Thyroid gland (tissue), 4 donors: Measurements from ENCODE around the gene EGLN3. TPM values are rescaled to one million over a fixed set of nuclear protein-coding genes. Genes with fewer than 3 reads are reported as not detected.
"Not testable (repeated sequence)": the region's sequence is repeated elsewhere in the genome, so short reads cannot be mapped to it uniquely, and the experiment has no call there.

ENCODE experiments used
- DNase-seq, 2 donors: peaks; one replicate each; pipeline ENCODE4 v3.0.0-alpha.2; 2019
- H3K27ac ChIP-seq, 3 donors: fragments of 200-600 bp; sonication (generic); 1 replicate in 2 of 3; 2 replicates in 1 of 3; pipeline ENCODE4 v1.5.1; 2016 to 2019; ENCODE audit warnings: mild to moderate bottlenecking in 1 of 3, moderate library complexity in 1 of 3
- H3K27me3 ChIP-seq: fragments of 200-600 bp; sonication (generic); one replicate; pipeline ENCODE4 v1.5.1; 2019
- H3K36me3 ChIP-seq, 2 donors: fragments of 200-600 bp; sonication (generic); one replicate each; pipeline ENCODE4 v1.5.1; 2016 to 2019
- H3K4me1 ChIP-seq, 2 donors: fragments of 200-600 bp; sonication (generic); one replicate each; pipeline ENCODE4 v1.5.1; 2017 to 2019
- H3K4me3 ChIP-seq, 3 donors: fragments of 200-600 bp; sonication (generic); replicated peaks in 1 of 3; 1 replicate in 2 of 3; 2 replicates in 1 of 3; pipeline ENCODE4 v1.5.1; 2016; ENCODE audit warnings: mild to moderate bottlenecking in 1 of 3
- H3K9me3 ChIP-seq: fragments of 200-600 bp; sonication (generic); one replicate; pipeline ENCODE4 v1.5.1; 2017
- POLR2A ChIP-seq, 2 donors: fragments of 450-650 bp; IDR thresholded peaks; one replicate each; pipeline ENCODE4 v1.6.1; 2017; ENCODE audit warnings: antibody characterized with exemption in 2 of 2, mild to moderate bottlenecking in 2 of 2, moderate library complexity in 1 of 2
- WGBS, 2 donors: methylation state at CpG; one replicate each; pipeline ENCODE4 v1.1.5; 2017; 5-methylcytosine and 5-hydroxymethylcytosine counted together
- intact Hi-C: fragments of 100-400 bp; cut with DNase I; formaldehyde crosslinking; loops from one replicate; pipeline ENCODE4 v1.15.1; 2023
- total RNA-seq, 4 donors: library from RNA; depleted of rRNA; stranded (reverse); fragments of >200 nt; gene quantifications; one replicate each; pipeline ENCODE4 v1.2.3, GENCODE V29; 2016
- TF ChIP-seq, protein P1 (sequence below), 6 experiments: fragments of 200-600 bp in 3 of 6; fragments of 450-650 bp in 3 of 6; sonication (generic) in 3 of 6; IDR thresholded peaks; one replicate each; pipeline ENCODE4 v1.5.1; 2016 to 2019; ENCODE audit warnings: antibody characterized with exemption in 6 of 6, mild to moderate bottlenecking in 2 of 6, inconsistent platforms in 1 of 6, moderate library complexity in 1 of 6

The EGLN3 gene
- total RNA-seq, 4 donors from 2014 or later = 8.8 to 11.5 (median 10.2) TPM

DNA sequence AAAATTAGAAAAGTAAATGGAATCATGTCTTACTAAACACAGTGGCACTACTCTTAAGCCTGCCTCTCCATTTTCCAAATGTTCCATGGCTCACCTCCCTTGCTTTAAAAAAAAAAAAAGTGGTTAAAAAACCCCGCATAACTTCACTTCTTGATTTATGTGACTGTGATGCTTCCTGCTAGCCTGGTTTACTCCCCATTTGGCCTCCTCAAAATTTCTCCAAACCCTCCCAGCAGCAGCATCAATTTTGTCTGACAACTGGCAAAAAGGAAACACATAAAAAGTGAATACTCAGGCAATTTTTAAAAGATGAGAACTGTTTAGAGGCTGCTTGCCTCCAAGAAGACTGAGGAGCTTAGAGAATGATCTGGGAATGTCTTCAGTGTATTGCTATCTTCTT, 17.8 kb upstream of the EGLN3 start:
- Histone ChIP-seq H3K4me1 (no peaks in the 10 kb centered on the region), H3K36me3 (no peaks in the 10 kb centered on the region), H3K4me3 (no peak overlapping the region), H3K9me3 (no peaks in the 10 kb centered on the region), H3K27ac (no peak overlapping the region), H3K27me3 (no peaks in the 10 kb centered on the region)
- intact Hi-C loops = no loop called here
- WGBS, 2 donors = 71 to 74% methylated on average over 1 of the region's 1 CpG
- DNase-seq = no peak
- no peak for TF ChIP-seq POLR2A (IDR thresholded peaks at IDR 0.05)
- TF ChIP-seq, protein P1, sequence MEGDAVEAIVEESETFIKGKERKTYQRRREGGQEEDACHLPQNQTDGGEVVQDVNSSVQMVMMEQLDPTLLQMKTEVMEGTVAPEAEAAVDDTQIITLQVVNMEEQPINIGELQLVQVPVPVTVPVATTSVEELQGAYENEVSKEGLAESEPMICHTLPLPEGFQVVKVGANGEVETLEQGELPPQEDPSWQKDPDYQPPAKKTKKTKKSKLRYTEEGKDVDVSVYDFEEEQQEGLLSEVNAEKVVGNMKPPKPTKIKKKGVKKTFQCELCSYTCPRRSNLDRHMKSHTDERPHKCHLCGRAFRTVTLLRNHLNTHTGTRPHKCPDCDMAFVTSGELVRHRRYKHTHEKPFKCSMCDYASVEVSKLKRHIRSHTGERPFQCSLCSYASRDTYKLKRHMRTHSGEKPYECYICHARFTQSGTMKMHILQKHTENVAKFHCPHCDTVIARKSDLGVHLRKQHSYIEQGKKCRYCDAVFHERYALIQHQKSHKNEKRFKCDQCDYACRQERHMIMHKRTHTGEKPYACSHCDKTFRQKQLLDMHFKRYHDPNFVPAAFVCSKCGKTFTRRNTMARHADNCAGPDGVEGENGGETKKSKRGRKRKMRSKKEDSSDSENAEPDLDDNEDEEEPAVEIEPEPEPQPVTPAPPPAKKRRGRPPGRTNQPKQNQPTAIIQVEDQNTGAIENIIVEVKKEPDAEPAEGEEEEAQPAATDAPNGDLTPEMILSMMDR (IDR thresholded peaks at IDR 0.05) = no peak

DNA sequence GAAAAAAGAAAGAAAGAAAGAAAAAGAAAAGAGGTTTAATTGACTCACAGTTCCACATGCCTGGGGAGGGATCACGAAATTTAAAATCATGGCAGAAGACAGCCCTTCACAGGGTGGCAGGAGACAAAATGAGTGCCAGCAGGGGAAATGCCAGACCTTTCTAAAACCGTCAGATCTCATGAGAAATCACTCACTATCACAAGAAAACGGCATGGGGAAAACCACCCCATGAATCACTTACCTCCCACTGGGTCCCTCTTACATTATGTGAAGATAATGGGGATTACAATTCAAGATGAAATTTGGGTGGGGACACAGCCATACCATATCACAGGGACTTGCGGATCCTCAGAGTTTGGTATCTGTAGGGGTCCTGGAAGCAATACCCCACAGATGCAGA, 16.3 kb upstream of the EGLN3 start:
- WGBS, 2 donors = 76 to 84% methylated on average over 4 of the region's 4 CpGs
- Histone ChIP-seq H3K36me3 (no peaks in the 10 kb centered on the region), H3K27ac (no peak overlapping the region), H3K4me3 (no peak overlapping the region), H3K9me3 (no peaks in the 10 kb centered on the region), H3K27me3 (no peaks in the 10 kb centered on the region), H3K4me1 (no peaks in the 10 kb centered on the region)
- intact Hi-C loops = no loop called here
- DNase-seq = no peak
- TF ChIP-seq, protein P1 (IDR thresholded peaks at IDR 0.05) = no peak
- no peak for TF ChIP-seq POLR2A (IDR thresholded peaks at IDR 0.05)

DNA sequence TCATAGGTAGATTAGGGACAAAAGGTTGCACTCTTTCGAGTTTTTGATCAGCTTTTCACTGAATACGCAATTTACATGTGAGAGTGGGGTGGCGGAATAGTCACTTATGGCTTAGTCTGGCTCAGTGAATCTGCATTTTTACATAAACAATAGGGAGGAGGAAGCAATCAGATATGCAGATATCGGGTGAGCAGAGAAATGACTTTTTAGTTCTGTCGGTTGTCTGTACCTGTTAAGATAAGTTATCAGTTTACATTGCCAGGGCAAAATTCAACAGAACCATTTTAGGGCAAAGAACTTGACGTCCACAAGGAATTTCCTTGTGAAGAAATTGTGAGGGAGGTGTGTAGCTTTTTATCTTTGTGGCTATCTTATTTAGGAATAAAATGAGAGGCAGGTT, 15.4 kb upstream of the EGLN3 start:
- Histone ChIP-seq H3K4me1 (no peaks in the 10 kb centered on the region), H3K27ac (no peak overlapping the region), H3K36me3 (no peaks in the 10 kb centered on the region), H3K9me3 (no peaks in the 10 kb centered on the region), H3K4me3 (no peak overlapping the region), H3K27me3 (no peaks in the 10 kb centered on the region)
- TF ChIP-seq, protein P1 (IDR thresholded peaks at IDR 0.05) = no peak
- TF ChIP-seq POLR2A (IDR thresholded peaks at IDR 0.05) = no peak
- no peak for DNase-seq
- intact Hi-C loops = no loop called here
- WGBS, 2 donors = 84 to 90% methylated on average over 6 of the region's 6 CpGs

DNA sequence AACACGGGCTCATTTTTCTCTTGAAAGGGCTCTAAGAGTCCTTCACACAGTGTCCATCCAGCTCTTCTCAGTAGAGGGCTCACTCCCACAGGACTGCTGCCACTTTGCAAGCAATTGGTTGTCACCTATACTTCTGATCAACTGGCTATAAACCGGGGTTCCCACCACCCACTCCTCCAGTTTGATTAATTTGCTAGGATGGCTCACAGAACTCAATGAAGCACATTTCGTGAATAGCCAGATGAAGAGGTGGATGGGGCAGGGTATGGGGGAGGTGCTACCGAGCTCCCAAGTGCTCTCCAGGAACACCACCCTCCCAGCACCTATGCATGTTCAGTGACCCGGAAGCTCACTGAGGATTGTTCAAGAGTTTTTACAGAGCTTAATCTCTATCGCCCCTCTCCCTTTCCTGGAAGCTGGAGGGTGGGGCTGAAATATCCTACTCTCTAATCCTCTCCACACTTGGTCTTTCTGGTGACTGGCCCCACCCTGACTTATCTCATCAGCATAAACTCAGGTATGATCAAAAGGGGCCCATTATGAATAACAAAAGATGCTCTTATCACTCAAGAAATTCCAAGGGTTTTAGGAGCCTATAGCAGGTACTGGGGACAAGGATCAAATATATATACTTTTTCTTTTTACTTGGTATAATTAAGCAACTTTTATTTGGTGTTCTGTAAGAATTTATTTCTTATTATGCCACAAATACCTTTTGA, 13.9 kb upstream of the EGLN3 start:
- Histone ChIP-seq H3K4me3 (no peak overlapping the region), H3K27me3 (no peaks in the 10 kb centered on the region), H3K4me1 (no peaks in the 10 kb centered on the region), H3K36me3 (no peaks in the 10 kb centered on the region), H3K9me3 (no peaks in the 10 kb centered on the region), H3K27ac (no peak overlapping the region)
- no peak for DNase-seq
- TF ChIP-seq POLR2A (IDR thresholded peaks at IDR 0.05) = no peak
- TF ChIP-seq, protein P1 (IDR thresholded peaks at IDR 0.05) = no peak
- WGBS, 2 donors = 47 to 56% methylated on average over 6 of the region's 6 CpGs
- intact Hi-C loops = no loop called here

DNA sequence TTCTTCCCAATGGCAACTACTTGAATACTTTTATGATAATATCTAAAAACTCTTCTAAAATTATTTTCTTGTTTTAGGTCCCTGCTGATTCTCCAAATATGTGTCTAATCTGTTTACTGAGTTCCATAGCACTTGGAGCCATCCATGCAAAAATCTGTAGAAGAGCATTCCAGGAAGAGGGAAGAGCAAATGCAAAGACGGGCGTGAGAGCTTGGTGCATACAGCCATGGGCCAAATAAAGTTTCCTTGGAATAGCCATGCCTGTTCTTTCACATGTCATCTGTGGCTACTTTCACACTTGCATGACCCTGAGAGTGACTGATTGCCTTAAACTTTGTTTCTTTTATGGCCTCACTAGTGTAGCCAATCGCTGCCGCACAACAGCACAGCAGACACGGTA, 13.0 kb upstream of the EGLN3 start:
- Histone ChIP-seq H3K36me3 (no peaks in the 10 kb centered on the region), H3K27ac (no peak overlapping the region), H3K4me3 (no peak overlapping the region), H3K27me3 (no peaks in the 10 kb centered on the region), H3K9me3 (no peaks in the 10 kb centered on the region), H3K4me1 (no peaks in the 10 kb centered on the region)
- WGBS, 2 donors = 90 to 93% methylated on average over 5 of the region's 5 CpGs
- DNase-seq = no peak
- intact Hi-C loops = no loop called here
- TF ChIP-seq POLR2A (IDR thresholded peaks at IDR 0.05) = no peak
- TF ChIP-seq, protein P1 (IDR thresholded peaks at IDR 0.05) = no peak

DNA sequence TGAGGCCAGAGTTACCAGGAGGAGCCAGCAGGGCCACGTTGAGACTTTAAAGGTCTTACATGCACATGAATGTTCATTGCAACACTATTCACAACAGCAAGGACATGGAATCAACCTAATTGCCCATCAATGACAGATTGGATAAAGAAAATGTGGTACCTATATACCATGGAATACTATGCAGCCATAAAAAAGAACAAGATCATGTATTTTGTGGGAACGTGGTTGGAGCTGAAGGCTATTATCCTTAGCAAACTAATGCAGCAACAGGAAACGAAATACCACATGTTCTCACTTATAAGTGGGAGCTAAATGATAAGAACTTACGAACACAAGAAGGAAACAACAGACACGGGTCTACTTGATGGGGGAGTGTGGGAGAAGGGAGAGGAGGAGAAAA, 11.6 kb upstream of the EGLN3 start:
- H3K36me3 ChIP-seq, intact Hi-C loops, H3K9me3 ChIP-seq, H3K4me3 ChIP-seq, DNase-seq, H3K27ac ChIP-seq, H3K27me3 ChIP-seq, H3K4me1 ChIP-seq: not testable (repeated sequence)
- WGBS, 2 donors = 81 to 90% methylated on average over 5 of the region's 5 CpGs
